ENCODE results near the gene ANKS1A. TPM values are rescaled to one million over a fixed set of nuclear protein-coding genes. Genes with fewer than 3 reads are reported as not detected.

Gene ANKS1A
- total and polyA plus RNA-seq, 2 experiments from 2014 or later, result 12.1 to 31.9 TPM

- peak; percentile 41 for ATAC-seq
- H3K27me3 ChIP-seq (ENCODE audit: insufficient read depth), result no peaks in the 10 kb centered on the region
- peaks cover 6% of the 10 kb centered on the region for H3K27me3 Mint-ChIP-seq (ENCODE audit: insufficient read depth, low read depth, poor library complexity)
- H3K9me3 Mint-ChIP-seq, result no peaks in the 10 kb centered on the region
- TF ChIP-seq ZNF462 (CRISPR knock-in tag; IDR thresholded peaks at IDR 0.05) (no peak), ZNF114 (CRISPR knock-in tag; IDR thresholded peaks at IDR 0.05) (no peak), ZNF331 (CRISPR knock-in tag; IDR thresholded peaks at IDR 0.05; ENCODE audit: low read depth) (no peak)
- TF ChIP-seq, protein P1, sequence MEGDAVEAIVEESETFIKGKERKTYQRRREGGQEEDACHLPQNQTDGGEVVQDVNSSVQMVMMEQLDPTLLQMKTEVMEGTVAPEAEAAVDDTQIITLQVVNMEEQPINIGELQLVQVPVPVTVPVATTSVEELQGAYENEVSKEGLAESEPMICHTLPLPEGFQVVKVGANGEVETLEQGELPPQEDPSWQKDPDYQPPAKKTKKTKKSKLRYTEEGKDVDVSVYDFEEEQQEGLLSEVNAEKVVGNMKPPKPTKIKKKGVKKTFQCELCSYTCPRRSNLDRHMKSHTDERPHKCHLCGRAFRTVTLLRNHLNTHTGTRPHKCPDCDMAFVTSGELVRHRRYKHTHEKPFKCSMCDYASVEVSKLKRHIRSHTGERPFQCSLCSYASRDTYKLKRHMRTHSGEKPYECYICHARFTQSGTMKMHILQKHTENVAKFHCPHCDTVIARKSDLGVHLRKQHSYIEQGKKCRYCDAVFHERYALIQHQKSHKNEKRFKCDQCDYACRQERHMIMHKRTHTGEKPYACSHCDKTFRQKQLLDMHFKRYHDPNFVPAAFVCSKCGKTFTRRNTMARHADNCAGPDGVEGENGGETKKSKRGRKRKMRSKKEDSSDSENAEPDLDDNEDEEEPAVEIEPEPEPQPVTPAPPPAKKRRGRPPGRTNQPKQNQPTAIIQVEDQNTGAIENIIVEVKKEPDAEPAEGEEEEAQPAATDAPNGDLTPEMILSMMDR (conservative IDR thresholded peaks at IDR 0.05; ENCODE audit: low read depth in 2 of 2), result peak; percentile 44 to 76
- no peaks in the 10 kb centered on the region; the same call in 1 of the 2 replicates for H3F3A ChIP-seq (replicated peaks; ENCODE audit: low read depth)
- H3K36me3 ChIP-seq (ENCODE audit: insufficient read depth), result no peaks in the 10 kb centered on the region
- no peaks in the 10 kb centered on the region; the same call in 1 of the 3 replicates for H3K36me3 Mint-ChIP-seq (ENCODE audit: low read depth)
- no peak overlapping the region for H3K4me3 Mint-ChIP-seq
- H2AFZ ChIP-seq, result peak overlapping the region; percentile 11; the same call in 1 of the 2 replicates
- H3K4me1 Mint-ChIP-seq, result peaks cover 35% of the 10 kb centered on the region; the same call in 2 of the 3 replicates
- H4K20me1 ChIP-seq (replicated peaks; ENCODE audit: insufficient read depth), result no peaks in the 10 kb centered on the region
- H3K27ac Mint-ChIP-seq, result no peak overlapping the region
- no peaks in the 10 kb centered on the region for H3K79me2 ChIP-seq (replicated peaks; ENCODE audit: insufficient read depth)
- peak; percentile 56 for DNase-seq (ENCODE audit: low spot score)
- no peaks in the 10 kb centered on the region for H3K9me2 ChIP-seq (ENCODE audit: insufficient read depth)
- peaks cover 54% of the 10 kb centered on the region for H3K4me1 ChIP-seq (ENCODE audit: insufficient read depth)
- H3K4me3 ChIP-seq, result 0 out of 2 replicates have a peak overlapping the region, but pooled peaks have one; percentile 23
- peak overlapping the region; percentile 86 for H3K27ac ChIP-seq (ENCODE audit: low read depth)
- peak overlapping the region; percentile 54 for H3K4me2 ChIP-seq
Measured at GRCh38 chr6:35048631-35049083, 159.6 kb downstream of the ANKS1A start.

Data from GM23338 (cell line).